ENCODE measurements around the gene PCIF1. TPM values are rescaled to one million over a fixed set of nuclear protein-coding genes. Genes with fewer than 3 reads are reported as not detected.

Gene PCIF1
- total and polyA plus RNA-seq, 9 of the 15 experiments (the other 6 are each of a cell fraction or from before 2014, with no cell fraction given) = 5.8 to 29.4 (median 11.3) TPM

- no TSS peak for BruUV-seq (replicated peaks)
- intact Hi-C loops (cut with micrococcal nuclease) (loop anchor here (5.0 to 10.0 kb wide), 2 partner anchors 116 to 607 kb away; partner anchors contain the start of genes NCOA5 and SYS1), in situ Hi-C loops (cut with MboI) (no loop called here)
- FAIRE-seq (no peak), DNase-seq (ENCODE audit: extremely low read depth in 1 of 4, low spot score in 3 of 4) (no peak), ATAC-seq (no peak)
- Histone ChIP-seq H3K4me3 (peak overlapping the region; percentile 82), H3K9me1 (ENCODE audit: control insufficient read depth, insufficient read depth, low read length) (no peaks in the 10 kb centered on the region), H3K4me1 (replicated peaks in 1 of 2; ENCODE audit: control insufficient read depth in 2 of 2, insufficient read depth in 2 of 2, low read length in 2 of 2) (peaks cover 9 to 35% of the 10 kb centered on the region in 2 experiments; a peak in 4 of 5 replicates), H3K27ac (ENCODE audit: extremely low read depth, low read depth, low read length) (peak overlapping the region; percentile 100), H2AFZ (ENCODE audit: low read depth, low read length) (peak overlapping the region; percentile 100), H3K4me2 (ENCODE audit: insufficient read depth, low read length) (peak overlapping the region; percentile 96), H3K79me2 (ENCODE audit: control insufficient read depth, insufficient read depth, low read length) (peaks cover 14% of the 10 kb centered on the region), H3K27me3 (ENCODE audit: control insufficient read depth in 2 of 2, insufficient read depth in 2 of 2, low read length in 2 of 2) (no peaks in the 10 kb centered on the region), H3K9me3 (replicated peaks; ENCODE audit: control insufficient read depth, insufficient read depth, low read depth, low read length) (no peaks in the 10 kb centered on the region), H3K9ac (ENCODE audit: insufficient read depth in 1 of 2, low read depth in 2 of 2, low read length in 2 of 2) (peak overlapping the region; percentile 98 to 100), H3K36me3 (ENCODE audit: control insufficient read depth, insufficient read depth, low read length) (peaks cover 33% of the 10 kb centered on the region; the same call in 2 of the 3 replicates), H4K20me1 (replicated peaks; ENCODE audit: control insufficient read depth, insufficient read depth, low read length) (no peaks in the 10 kb centered on the region)
- POLR2A ChIA-PET = interaction anchor here (0.9 to 5.6 kb wide), 5 partner anchors 10 to 114 kb away, joined by 3 to 32 read pairs (median 13); partner anchors contain the start of gene PCIF1
- 1% methylated on average over 14 of the region's 14 CpGs for WGBS (ENCODE audit: insufficient coverage, low coverage, missing lambda C conversion rate)
- CTCF ChIA-PET (ENCODE audit: low intra/inter-chr PET ratio) = no interaction called here
- TF ChIP-seq DNMT1 (IDR thresholded peaks at IDR 0.05) = 0 out of 2 replicates have a peak, but pooled peaks have one; percentile 44
- no peak; the same call in 1 of the 2 replicates for TF ChIP-seq CXXC5 (CRISPR knock-in tag; IDR thresholded peaks at IDR 0.05)
- no peak for TF ChIP-seq SRSF3 (IDR thresholded peaks at IDR 0.05; ENCODE audit: insufficient read depth, low read length)
- TF ChIP-seq DEAF1 (CRISPR knock-in tag; IDR thresholded peaks at IDR 0.05) = no peak
- TF ChIP-seq BCOR (IDR thresholded peaks at IDR 0.05) = peak; percentile 100
- TF ChIP-seq ARNT (IDR thresholded peaks at IDR 0.05) = peak in 1 of 2 experiments; percentile 75; a peak in 2 of 4 replicates
- TF ChIP-seq, protein P1, sequence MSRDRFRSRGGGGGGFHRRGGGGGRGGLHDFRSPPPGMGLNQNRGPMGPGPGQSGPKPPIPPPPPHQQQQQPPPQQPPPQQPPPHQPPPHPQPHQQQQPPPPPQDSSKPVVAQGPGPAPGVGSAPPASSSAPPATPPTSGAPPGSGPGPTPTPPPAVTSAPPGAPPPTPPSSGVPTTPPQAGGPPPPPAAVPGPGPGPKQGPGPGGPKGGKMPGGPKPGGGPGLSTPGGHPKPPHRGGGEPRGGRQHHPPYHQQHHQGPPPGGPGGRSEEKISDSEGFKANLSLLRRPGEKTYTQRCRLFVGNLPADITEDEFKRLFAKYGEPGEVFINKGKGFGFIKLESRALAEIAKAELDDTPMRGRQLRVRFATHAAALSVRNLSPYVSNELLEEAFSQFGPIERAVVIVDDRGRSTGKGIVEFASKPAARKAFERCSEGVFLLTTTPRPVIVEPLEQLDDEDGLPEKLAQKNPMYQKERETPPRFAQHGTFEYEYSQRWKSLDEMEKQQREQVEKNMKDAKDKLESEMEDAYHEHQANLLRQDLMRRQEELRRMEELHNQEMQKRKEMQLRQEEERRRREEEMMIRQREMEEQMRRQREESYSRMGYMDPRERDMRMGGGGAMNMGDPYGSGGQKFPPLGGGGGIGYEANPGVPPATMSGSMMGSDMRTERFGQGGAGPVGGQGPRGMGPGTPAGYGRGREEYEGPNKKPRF (IDR thresholded peaks at IDR 0.05; ENCODE audit: low read depth, low read length) = no peak
- TF ChIP-seq, protein P2, sequence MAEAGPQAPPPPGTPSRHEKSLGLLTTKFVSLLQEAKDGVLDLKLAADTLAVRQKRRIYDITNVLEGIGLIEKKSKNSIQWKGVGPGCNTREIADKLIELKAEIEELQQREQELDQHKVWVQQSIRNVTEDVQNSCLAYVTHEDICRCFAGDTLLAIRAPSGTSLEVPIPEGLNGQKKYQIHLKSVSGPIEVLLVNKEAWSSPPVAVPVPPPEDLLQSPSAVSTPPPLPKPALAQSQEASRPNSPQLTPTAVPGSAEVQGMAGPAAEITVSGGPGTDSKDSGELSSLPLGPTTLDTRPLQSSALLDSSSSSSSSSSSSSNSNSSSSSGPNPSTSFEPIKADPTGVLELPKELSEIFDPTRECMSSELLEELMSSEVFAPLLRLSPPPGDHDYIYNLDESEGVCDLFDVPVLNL (CRISPR knock-in tag; IDR thresholded peaks at IDR 0.05; ENCODE audit: low read depth) = no peak
- TF ChIP-seq CHD1 (IDR thresholded peaks at IDR 0.05; ENCODE audit: low read length) = peak; percentile 88
- TF ChIP-seq ZNF12 (CRISPR knock-in tag; IDR thresholded peaks at IDR 0.05) = no peak
- TF ChIP-seq NCOA6 (IDR thresholded peaks at IDR 0.05) = 0 out of 2 replicates have a peak, but pooled peaks have one; percentile 27
- no peak for TF ChIP-seq GABPA (tag; conservative IDR thresholded peaks at IDR 0.05; ENCODE audit: low read depth)
- no peak for TF ChIP-seq ARID2 (IDR thresholded peaks at IDR 0.05)
- TF ChIP-seq E2F8 (IDR thresholded peaks at IDR 0.05; ENCODE audit: low read depth, partially characterized antibody) = peak; percentile 33
- TF ChIP-seq LCOR (CRISPR knock-in tag; IDR thresholded peaks at IDR 0.05) = peak; percentile 13; the same call in 1 of the 2 replicates
- no peak for TF ChIP-seq CAMTA2 (CRISPR knock-in tag; conservative IDR thresholded peaks at IDR 0.05)
- peak; percentile 100 for TF ChIP-seq ADNP (tag; IDR thresholded peaks at IDR 0.05)
Measured at GRCh38 chr20:45971425-45971674, 36.9 kb downstream of the PCIF1 start.

Measured in K562 (cell line).